CD4-positive, alpha-beta T cell (primary cell): Measurements from ENCODE around the gene KLK11. TPM values are rescaled to one million over a fixed set of nuclear protein-coding genes. Genes with fewer than 3 reads are reported as not detected.

Experiments used
- ATAC-seq: fragments of 200-7000 bp; cut with Tn5 transposase; one replicate; pipeline ENCODE4 v1.10.0; 2022; ENCODE audit warnings: mild to moderate bottlenecking; ENCODE audit not compliant: poor library complexity
- CTCF ChIA-PET: fragments of 350-600 bp; sonication (Branson Sonifier 250); formaldehyde crosslinking; loops from one replicate; lab custom pipeline; 2021; ENCODE audit warnings: antibody characterized with exemption, inconsistent platforms; lab: Charles Lee
- POLR2A ChIA-PET: fragments of 350-600 bp; sonication (Branson Sonifier 250); formaldehyde crosslinking; loops from one replicate; lab custom pipeline; 2021; ENCODE audit warnings: antibody characterized with exemption, inconsistent platforms; lab: Charles Lee
- DNase-seq, 14 experiments: peaks; one replicate each; pipeline ENCODE4 v3.0.0-alpha.2; 2013 to 2020; ENCODE audit warnings: mixed read lengths in 2 of 14
- H3K27ac ChIP-seq, 2 donors: one replicate each; pipeline versions ENCODE4 v1.5.1 to v1.7.0; 2013; ENCODE audit warnings: low read length in 2 of 2, low read depth in 1 of 2, mild to moderate bottlenecking in 1 of 2
- H3K27me3 ChIP-seq, 2 experiments: 1 replicate in 1 of 2; 2 replicates in 1 of 2; pipeline versions ENCODE4 v1.6.1 to v1.7.0; 2013; ENCODE audit warnings: low read length in 2 of 2, control low read depth in 1 of 2, mild to moderate bottlenecking in 1 of 2, moderate library complexity in 1 of 2; ENCODE audit not compliant: insufficient read depth in 2 of 2, control insufficient read depth in 1 of 2
- H3K36me3 ChIP-seq: one replicate; pipeline ENCODE4 v1.6.1; 2013; ENCODE audit warnings: low read length, control low read depth; ENCODE audit not compliant: insufficient read depth
- H3K4me1 ChIP-seq: one replicate; pipeline ENCODE4 v1.6.1; 2013; ENCODE audit warnings: low read length, control low read depth; ENCODE audit not compliant: insufficient read depth
- H3K4me3 ChIP-seq: one replicate; pipeline ENCODE4 v1.5.1; 2013; ENCODE audit warnings: mild to moderate bottlenecking, low read length, moderate library complexity
- H3K9me3 ChIP-seq, 2 experiments: 1 replicate in 1 of 2; 2 replicates in 1 of 2; pipeline versions ENCODE4 v1.6.1 to v1.7.0; 2013; ENCODE audit warnings: low read length in 2 of 2, mild to moderate bottlenecking in 2 of 2, control low read depth in 1 of 2, moderate library complexity in 1 of 2; ENCODE audit not compliant: control insufficient read depth in 1 of 2, insufficient read depth in 1 of 2
- H3K27ac Mint-ChIP-seq: one replicate; pipeline ENCODE4 v1.8.0; 2020; ENCODE audit warnings: mixed read lengths
- H3K27me3 Mint-ChIP-seq: one replicate; pipeline ENCODE4 v1.8.0; 2021; ENCODE audit warnings: mixed read lengths
- H3K36me3 Mint-ChIP-seq: one replicate; pipeline ENCODE4 v1.8.0; 2021; ENCODE audit warnings: low read depth, mixed read lengths
- H3K4me1 Mint-ChIP-seq: one replicate; pipeline ENCODE4 v1.8.0; 2021; ENCODE audit warnings: low read depth, mixed read lengths
- H3K4me3 Mint-ChIP-seq: one replicate; pipeline ENCODE4 v1.8.0; 2020; ENCODE audit warnings: mild to moderate bottlenecking, mixed read lengths
- H3K9me3 Mint-ChIP-seq: one replicate; pipeline ENCODE4 v1.8.0; 2020; ENCODE audit warnings: mixed read lengths
- CTCF ChIP-seq: fragments of 200-600 bp; IDR thresholded peaks from one replicate; pipeline ENCODE4 v1.8.0; 2022; ENCODE audit warnings: antibody characterized with exemption, mild to moderate bottlenecking
- intact Hi-C, 2 experiments: fragments of 100-400 bp; cut with DNase I in 1 of 2; cut with micrococcal nuclease in 1 of 2; formaldehyde crosslinking; loops; one replicate each; pipeline versions ENCODE4 v1.15.1 to v1.9.0; 2023 to 2025; cut with DNase I, micrococcal nuclease
- total RNA-seq, 174 experiments: library from RNA in 2 of 174; stranded (reverse) in 2 of 174; gene quantifications; one replicate each; pipeline ENCODE4 v1.2.3 and lab custom pipeline; 2021 to 2026

Gene KLK11
- total RNA-seq, 2 experiments from 2014 or later = not detected

DNA sequence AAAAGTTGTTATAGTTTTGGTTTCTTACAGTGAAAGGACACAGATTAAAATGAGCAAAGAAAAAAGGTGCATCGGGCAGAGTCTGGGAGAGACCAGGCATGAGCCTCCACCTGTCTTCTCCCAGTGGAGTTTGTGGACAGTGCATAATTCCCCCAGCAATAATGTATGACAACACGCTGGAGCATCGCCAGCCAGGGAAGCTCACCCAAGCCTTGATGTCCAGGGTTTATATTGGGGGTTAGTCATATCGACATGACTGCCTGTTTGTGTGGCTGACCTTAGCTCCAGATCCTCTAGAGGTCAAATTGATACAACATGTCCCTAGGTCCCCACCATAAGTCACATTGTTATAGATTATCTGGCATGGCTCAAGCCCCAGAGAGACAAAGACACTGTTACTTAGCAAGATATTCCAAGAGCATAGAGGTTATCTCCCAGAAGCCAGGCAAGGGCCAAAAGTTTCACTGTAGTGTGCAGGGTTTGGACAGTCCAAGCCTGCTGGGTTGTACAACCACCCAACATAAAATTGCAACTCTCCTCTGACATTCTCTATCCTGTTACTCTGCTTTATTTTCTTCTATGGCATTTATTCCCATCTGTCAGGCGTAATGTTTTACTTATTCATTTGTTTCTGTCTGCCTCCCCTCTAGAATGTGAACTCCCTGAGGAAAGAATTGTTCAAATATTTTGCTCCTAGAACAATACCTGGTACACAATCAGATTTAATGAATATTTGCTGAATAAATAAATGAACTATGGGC, 44.1 kb upstream of the KLK11 start:
- intact Hi-C loops = no loop called here

GRCh38 chr19:51066393-51067186, 40.2 kb upstream of the KLK11 start:
- CTCF ChIA-PET = no interaction called here
- no peak for ATAC-seq
- no peak for DNase-seq
- Mint-ChIP-seq H3K27ac (no peak overlapping the region), H3K9me3 (no peaks in the 10 kb centered on the region), H3K4me3 (no peak overlapping the region), H3K36me3 (no peaks in the 10 kb centered on the region), H3K4me1 (no peaks in the 10 kb centered on the region), H3K27me3 (peaks cover 45% of the 10 kb centered on the region)
- Histone ChIP-seq H3K36me3 (no peaks in the 10 kb centered on the region), H3K9me3 (peaks cover 0 to 9% of the 10 kb centered on the region in 2 experiments), H3K4me3 (no peak overlapping the region), H3K27ac (no peak overlapping the region), H3K27me3 (peaks cover 23 to 50% of the 10 kb centered on the region in 2 experiments), H3K4me1 (peaks cover 3% of the 10 kb centered on the region)
- intact Hi-C loops = no loop called here
- POLR2A ChIA-PET = no interaction called here
- no peak for TF ChIP-seq CTCF

More for the DNA sequence above, 44.1 kb upstream of the KLK11 start:
- Histone ChIP-seq H3K9me3 (peaks cover 0 to 5% of the 10 kb centered on the region in 2 experiments), H3K4me1 (no peaks in the 10 kb centered on the region), H3K27ac (no peak overlapping the region), H3K27me3 (peaks cover 13 to 23% of the 10 kb centered on the region in 2 experiments), H3K4me3 (no peak overlapping the region), H3K36me3 (no peaks in the 10 kb centered on the region)
- no peak overlapping the region for H3K27ac Mint-ChIP-seq
- ATAC-seq = no peak
- H3K36me3 Mint-ChIP-seq = no peaks in the 10 kb centered on the region
- peaks cover 22% of the 10 kb centered on the region for H3K27me3 Mint-ChIP-seq
- ChIA-PET CTCF (no interaction called here), POLR2A (no interaction called here)
- no peak overlapping the region for H3K4me3 Mint-ChIP-seq
- no peak for DNase-seq
- no peak for TF ChIP-seq CTCF
- H3K9me3 Mint-ChIP-seq = peaks cover 7% of the 10 kb centered on the region
- no peaks in the 10 kb centered on the region for H3K4me1 Mint-ChIP-seq

DNA sequence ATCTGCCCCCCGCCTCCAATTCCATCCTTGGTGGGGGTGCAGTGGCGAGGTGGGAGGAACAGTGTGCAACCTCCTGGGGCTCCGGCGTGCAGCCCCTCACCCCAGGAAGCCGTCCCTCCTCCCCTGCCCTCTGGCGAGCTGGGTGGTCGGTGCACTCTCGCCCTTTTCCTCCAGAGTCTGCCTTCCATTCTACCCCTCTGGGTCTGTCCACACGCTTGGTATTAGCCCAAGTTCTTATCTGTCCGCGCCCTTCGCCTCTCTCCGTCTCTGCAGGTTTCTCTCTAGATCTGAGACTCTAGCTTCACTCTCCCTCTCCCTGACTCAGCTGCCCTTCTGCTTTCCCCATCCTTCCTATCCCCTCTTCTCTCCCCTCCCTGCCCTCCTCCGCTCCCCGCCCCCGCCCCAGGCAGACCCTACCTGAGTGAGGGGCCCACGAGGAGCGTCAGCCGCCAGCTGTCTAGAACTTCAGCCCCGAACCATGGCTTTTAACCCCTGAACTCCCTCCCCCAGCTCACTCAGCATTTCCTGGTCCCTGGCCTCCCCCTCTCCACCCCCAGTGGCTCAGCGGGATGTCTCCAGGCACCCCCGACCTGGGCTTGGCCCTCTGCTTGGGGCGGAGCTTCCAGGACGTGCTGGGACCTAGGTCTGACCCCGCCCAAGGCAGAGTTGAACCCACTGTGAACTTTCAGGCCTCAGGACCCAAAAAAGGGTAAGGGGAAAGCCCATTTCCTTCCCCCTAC, 39.0 kb upstream of the KLK11 start:
- H3K4me3 Mint-ChIP-seq = peak overlapping the region; percentile 70
- no peak for TF ChIP-seq CTCF
- H3K4me1 Mint-ChIP-seq = no peaks in the 10 kb centered on the region
- ATAC-seq = no peak
- Histone ChIP-seq H3K27ac (no peak overlapping the region), H3K27me3 (peaks cover 23 to 58% of the 10 kb centered on the region in 2 experiments), H3K36me3 (no peaks in the 10 kb centered on the region), H3K9me3 (peaks cover 0 to 9% of the 10 kb centered on the region in 2 experiments), H3K4me3 (peak overlapping the region; percentile 6), H3K4me1 (peaks cover 3% of the 10 kb centered on the region)
- no peak for DNase-seq
- POLR2A ChIA-PET = no interaction called here
- no peaks in the 10 kb centered on the region for H3K36me3 Mint-ChIP-seq
- CTCF ChIA-PET = no interaction called here
- intact Hi-C loops = no loop called here
- peaks cover 57% of the 10 kb centered on the region for H3K27me3 Mint-ChIP-seq
- H3K9me3 Mint-ChIP-seq = no peaks in the 10 kb centered on the region
- H3K27ac Mint-ChIP-seq = no peak overlapping the region
